GM12878 (cell line): ENCODE measurements around the gene HTR6. TPM values are rescaled to one million over a fixed set of nuclear protein-coding genes. Genes with fewer than 3 reads are reported as not detected.
"Not testable (repeated sequence)": the region's sequence is repeated elsewhere in the genome, so short reads cannot be mapped to it uniquely, and the experiment has no call there.

Experiments used
- ATAC-seq: fragments of 200-7000 bp; cut with Tn5 transposase; 3 replicates; pipeline ENCODE4 v1.9.1; 2020; ENCODE audit warnings: mild to moderate bottlenecking, moderate library complexity
- BruUV-seq: library from RNA; stranded (reverse); fragments of 400-500 nt; replicated peaks from 2 replicates; lab custom pipeline; 2021; lab: Mats Ljungman, UMichigan
- CTCF ChIA-PET: fragments of 300-600 bp; sonication (Branson Sonifier 250); formaldehyde crosslinking; extraction: SDS; loops from one replicate; lab custom pipeline; 2021; ENCODE audit warnings: inconsistent platforms; lab: Yijun Ruan, JAX
- POLR2A ChIA-PET: fragments of 350-600 bp; formaldehyde crosslinking; extraction: SDS; loops from one replicate; lab custom pipeline; 2021; ENCODE audit warnings: inconsistent platforms; lab: Charles Lee
- RAD21 ChIA-PET: fragments of 300-600 bp; sonication (Branson Sonifier 250); formaldehyde crosslinking; loops from one replicate; lab custom pipeline; 2023; ENCODE audit warnings: antibody characterized with exemption; ENCODE audit not compliant: unreplicated experiment; lab: Charles Lee
- SMC1A ChIA-PET: fragments of 300-600 bp; sonication (Branson Sonifier 250); formaldehyde crosslinking; loops from one replicate; lab custom pipeline; 2023; ENCODE audit not compliant: unreplicated experiment, uncharacterized antibody; lab: Charles Lee
- DNase-seq: peaks from one replicate; pipeline ENCODE4 v3.0.0-alpha.2; 2011; ENCODE audit warnings: low read depth, low spot score
- FAIRE-seq: peaks from 3 replicates; lab custom pipeline; 2011; peaks lifted over from hg19 to GRCh38; lab: Jason Lieb, UNC
- H2AFZ ChIP-seq: 2 replicates; pipeline ENCODE4 v1.6.0; 2011; ENCODE audit warnings: low read depth, low read length, control low read depth; ENCODE audit not compliant: control insufficient read depth
- H3K27ac ChIP-seq: 2 replicates; pipeline ENCODE4 v1.5.1; 2011; ENCODE audit warnings: control low read depth; ENCODE audit not compliant: control insufficient read depth, insufficient read depth
- H3K27me3 ChIP-seq, 2 experiments: replicated peaks in 1 of 2; 2 replicates each; pipeline versions ENCODE4 v1.6.0 to v1.6.1; 2011; ENCODE audit warnings: low read length in 1 of 2; ENCODE audit not compliant: control insufficient read depth in 2 of 2, insufficient read depth in 2 of 2
- H3K36me3 ChIP-seq, 2 experiments: 2 replicates each; pipeline ENCODE4 v1.5.1; 2011; ENCODE audit warnings: low read length in 1 of 2; ENCODE audit not compliant: control insufficient read depth in 2 of 2, insufficient read depth in 2 of 2
- H3K4me1 ChIP-seq: 2 replicates; pipeline ENCODE4 v1.6.1; 2011; ENCODE audit warnings: mild to moderate bottlenecking, low read length, moderate library complexity, mixed read lengths; ENCODE audit not compliant: control insufficient read depth, insufficient read depth
- H3K4me2 ChIP-seq: 2 replicates; pipeline ENCODE4 v1.6.0; 2011; ENCODE audit warnings: control low read depth; ENCODE audit not compliant: control insufficient read depth, insufficient read depth
- H3K4me3 ChIP-seq: fragments of 200-600 bp; sonication (generic); 2 replicates; pipeline ENCODE4 v1.5.1; 2016
- H3K79me2 ChIP-seq: 2 replicates; pipeline ENCODE4 v1.6.0; 2011; ENCODE audit warnings: low read length; ENCODE audit not compliant: control insufficient read depth, insufficient read depth
- H3K9ac ChIP-seq: 2 replicates; pipeline ENCODE4 v1.8.0; 2011; ENCODE audit warnings: low read length, control low read depth, mixed read lengths; ENCODE audit not compliant: control insufficient read depth, insufficient read depth
- H3K9me3 ChIP-seq: replicated peaks from 3 replicates; pipeline ENCODE4 v1.5.1; 2011; ENCODE audit warnings: mild to moderate bottlenecking, low read length; ENCODE audit not compliant: control insufficient read depth, insufficient read depth
- H4K20me1 ChIP-seq: 2 replicates; pipeline ENCODE4 v1.6.0; 2011; ENCODE audit not compliant: control insufficient read depth, insufficient read depth
- ATF7 ChIP-seq: fragments of 450-650 bp; IDR thresholded peaks from 2 replicates; pipeline ENCODE4 v1.6.1; 2016; ENCODE audit warnings: low read depth, mild to moderate bottlenecking
- CHD1 ChIP-seq: IDR thresholded peaks from 2 replicates; pipeline ENCODE4 v1.6.1; 2012; ENCODE audit warnings: low read depth, low read length, improper control_type of control experiment
- EED ChIP-seq: sonication (generic); IDR thresholded peaks from 2 replicates; pipeline ENCODE4 v1.6.1; 2016; ENCODE audit warnings: antibody characterized with exemption, low read depth
- EGR1 ChIP-seq, 2 experiments: IDR thresholded peaks; 1 replicate in 1 of 2; 2 replicates in 1 of 2; pipeline ENCODE4 v1.6.1; 2011 to 2012; ENCODE audit warnings: low read depth in 2 of 2, low read length in 2 of 2, borderline replicate concordance in 1 of 2, mild to moderate bottlenecking in 1 of 2, moderate library complexity in 1 of 2
- LARP7 ChIP-seq: fragments of 450-650 bp; IDR thresholded peaks from 2 replicates; pipeline ENCODE4 v1.6.1; 2017; ENCODE audit warnings: mild to moderate bottlenecking
- MEF2B ChIP-seq: fragments of 450-650 bp; IDR thresholded peaks from 2 replicates; pipeline ENCODE4 v1.6.1; 2018; ENCODE audit warnings: mild to moderate bottlenecking, moderate library complexity; ENCODE audit not compliant: partially characterized antibody, poor library complexity, severe bottlenecking
- NFXL1 ChIP-seq: fragments of 450-650 bp; IDR thresholded peaks from 2 replicates; pipeline ENCODE4 v1.6.1; 2017; ENCODE audit warnings: antibody characterized with exemption, mild to moderate bottlenecking, borderline replicate concordance
- NR2C2 ChIP-seq: IDR thresholded peaks from 2 replicates; pipeline ENCODE4 v1.6.1; 2011; ENCODE audit warnings: borderline replicate concordance, low read depth; ENCODE audit not compliant: control insufficient read depth, insufficient read length
- NRF1 ChIP-seq: conservative IDR thresholded peaks from 2 replicates; pipeline ENCODE4 v1.6.1; 2011; ENCODE audit warnings: mild to moderate bottlenecking, low read depth, low read length, improper control_type of control experiment
- PML ChIP-seq: IDR thresholded peaks from 2 replicates; pipeline ENCODE4 v1.6.1; 2012; ENCODE audit warnings: low read length, inconsistent platforms
- POLR2AphosphoS2 ChIP-seq: IDR thresholded peaks from 2 replicates; pipeline ENCODE4 v1.6.1; 2011; ENCODE audit warnings: low read depth, mild to moderate bottlenecking, low read length, improper control_type of control experiment, moderate library complexity
- SIN3A ChIP-seq: IDR thresholded peaks from 2 replicates; pipeline ENCODE4 v1.6.1; 2012; ENCODE audit warnings: low read depth, low read length, improper control_type of control experiment
- SMAD1 ChIP-seq: fragments of 450-650 bp; IDR thresholded peaks from 2 replicates; pipeline ENCODE4 v1.6.1; 2018; ENCODE audit warnings: mild to moderate bottlenecking, low read depth; ENCODE audit not compliant: partially characterized antibody
- SMC3 ChIP-seq: IDR thresholded peaks from 2 replicates; pipeline ENCODE4 v1.6.1; 2011; ENCODE audit warnings: low read length, improper control_type of control experiment, borderline replicate concordance
- SREBF1 ChIP-seq: IDR thresholded peaks from 2 replicates; pipeline ENCODE4 v1.6.1; 2012; ENCODE audit warnings: mild to moderate bottlenecking, low read length
- STAT3 ChIP-seq: IDR thresholded peaks from 2 replicates; pipeline ENCODE4 v1.6.1; 2011; ENCODE audit warnings: low read depth, low read length, improper control_type of control experiment
- ZNF622 ChIP-seq: fragments of 450-650 bp; IDR thresholded peaks from 2 replicates; pipeline ENCODE4 v1.6.1; 2017; ENCODE audit warnings: mild to moderate bottlenecking, inconsistent platforms
- WGBS: methylation state at CpG from one replicate; pipeline ENCODE4 v1.1.6; 2016; ENCODE audit warnings: low lambda C conversion rate; ENCODE audit not compliant: insufficient replicate concordance, insufficient coverage; ENCODE audit errors: missing lambda C conversion rate; 5-methylcytosine and 5-hydroxymethylcytosine counted together
- in situ Hi-C: fragments of 300-500 bp; cut with MboI; formaldehyde crosslinking; loops from 9 replicates; pipeline ENCODE4 v1.14.3; 2018; ENCODE audit warnings: mixed read lengths
- intact Hi-C: fragments of 100-400 bp; cut with micrococcal nuclease; formaldehyde crosslinking; loops from one replicate; pipeline ENCODE4 v1.14.2; 2022; ENCODE audit not compliant: unreplicated experiment
- polyA plus RNA-seq, 11 experiments: library from polyadenylated mRNA; depleted of rRNA in 4 of 11; unstranded in 6 of 11; stranded (reverse) in 5 of 11; fragments of >200 nt; fragmentation: Nextera tagmentation in 4 of 11; fragmentation: Illumina TruSeq in 1 of 11; extraction: Ambion mirVana in 4 of 11; extraction: Trizol in 1 of 11; gene quantifications; 1 replicate in 1 of 11; 2 replicates in 10 of 11; pipeline versions ENCODE4 v1.2.1 to v1.2.3, GENCODE V29; 2011 to 2016; ENCODE audit warnings: inconsistent platforms in 2 of 11, missing spikeins in 2 of 11, low read depth in 1 of 11
- total RNA-seq, 4 experiments: library from RNA; depleted of rRNA in 3 of 4; stranded (reverse); fragments of >200 nt in 3 of 4; fragmentation: Illumina TruSeq in 1 of 4; extraction: Trizol in 1 of 4; gene quantifications; 2 replicates each; pipeline versions ENCODE4 v1.2.1 to v1.2.3, GENCODE V29; 2013 to 2021
- TF ChIP-seq, protein P1 (sequence below): fragments of 450-650 bp; IDR thresholded peaks from 2 replicates; pipeline ENCODE4 v1.6.1; 2017; ENCODE audit warnings: borderline replicate concordance
- TF ChIP-seq, protein P2 (sequence below): fragments of 450-650 bp; IDR thresholded peaks from 2 replicates; pipeline ENCODE4 v1.6.1; 2016; ENCODE audit warnings: mild to moderate bottlenecking
- TF ChIP-seq, protein P3 (sequence below): IDR thresholded peaks from 2 replicates; pipeline ENCODE4 v1.6.1; 2012; ENCODE audit warnings: low read depth, low read length, improper control_type of control experiment

Gene HTR6
- total and polyA plus RNA-seq, 10 of the 15 experiments (the other 5 are each of a cell fraction or from before 2014, with no cell fraction given): 0.03 to 5.3 (median 1.7) TPM; not detected in 2

DNA sequence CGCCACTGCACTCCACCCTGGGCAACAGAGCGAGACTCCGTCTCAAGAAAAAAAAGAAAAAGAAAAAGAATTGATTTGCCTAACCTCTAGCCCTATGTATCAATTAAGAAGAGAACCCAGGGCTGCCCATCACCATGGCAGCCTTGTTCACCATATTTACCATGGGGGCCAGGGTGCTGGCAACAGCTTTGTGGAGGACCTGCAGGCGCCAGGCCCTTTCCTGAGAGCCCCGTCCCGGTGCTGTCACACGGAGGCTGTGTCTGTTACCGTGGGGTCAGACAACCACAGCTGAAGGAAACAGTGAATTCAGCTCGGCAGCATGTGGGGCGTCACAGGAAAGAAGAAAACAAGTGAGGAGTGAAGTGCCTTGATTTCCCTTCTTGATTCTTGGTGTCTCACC is 27.1 kb upstream of the HTR6 start:
- Histone ChIP-seq H3K79me2 (no peaks in the 10 kb centered on the region), H3K27ac (no peak overlapping the region), H3K9me3 (no peaks in the 10 kb centered on the region), H3K36me3 (no peaks in the 10 kb centered on the region), H3K4me1 (no peaks in the 10 kb centered on the region), H3K9ac (no peak overlapping the region), H3K4me3 (no peak overlapping the region), H3K4me2 (no peak overlapping the region), H2AFZ (no peak overlapping the region), H3K27me3 (no peaks in the 10 kb centered on the region; a peak in 1 of 4 replicates), H4K20me1 (no peaks in the 10 kb centered on the region)
- DNase-seq (no peak), ATAC-seq (no peak), FAIRE-seq (no peak)
- ChIA-PET RAD21 (no interaction called here), SMC1A (interaction anchor here (0.9 kb wide), 1 partner anchor 237 kb away, joined by 3 read pairs; no protein-coding TSS in a partner anchor), CTCF (no interaction called here), POLR2A (no interaction called here)
- no peak for TF ChIP-seq NRF1
- TF ChIP-seq NR2C2: no peak
- TF ChIP-seq PML: no peak
- no peak for TF ChIP-seq ATF7
- TF ChIP-seq, protein P1, sequence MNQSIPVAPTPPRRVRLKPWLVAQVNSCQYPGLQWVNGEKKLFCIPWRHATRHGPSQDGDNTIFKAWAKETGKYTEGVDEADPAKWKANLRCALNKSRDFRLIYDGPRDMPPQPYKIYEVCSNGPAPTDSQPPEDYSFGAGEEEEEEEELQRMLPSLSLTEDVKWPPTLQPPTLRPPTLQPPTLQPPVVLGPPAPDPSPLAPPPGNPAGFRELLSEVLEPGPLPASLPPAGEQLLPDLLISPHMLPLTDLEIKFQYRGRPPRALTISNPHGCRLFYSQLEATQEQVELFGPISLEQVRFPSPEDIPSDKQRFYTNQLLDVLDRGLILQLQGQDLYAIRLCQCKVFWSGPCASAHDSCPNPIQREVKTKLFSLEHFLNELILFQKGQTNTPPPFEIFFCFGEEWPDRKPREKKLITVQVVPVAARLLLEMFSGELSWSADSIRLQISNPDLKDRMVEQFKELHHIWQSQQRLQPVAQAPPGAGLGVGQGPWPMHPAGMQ: no peak
- no peak for TF ChIP-seq SREBF1
- no peak for TF ChIP-seq CHD1
- TF ChIP-seq, protein P2, sequence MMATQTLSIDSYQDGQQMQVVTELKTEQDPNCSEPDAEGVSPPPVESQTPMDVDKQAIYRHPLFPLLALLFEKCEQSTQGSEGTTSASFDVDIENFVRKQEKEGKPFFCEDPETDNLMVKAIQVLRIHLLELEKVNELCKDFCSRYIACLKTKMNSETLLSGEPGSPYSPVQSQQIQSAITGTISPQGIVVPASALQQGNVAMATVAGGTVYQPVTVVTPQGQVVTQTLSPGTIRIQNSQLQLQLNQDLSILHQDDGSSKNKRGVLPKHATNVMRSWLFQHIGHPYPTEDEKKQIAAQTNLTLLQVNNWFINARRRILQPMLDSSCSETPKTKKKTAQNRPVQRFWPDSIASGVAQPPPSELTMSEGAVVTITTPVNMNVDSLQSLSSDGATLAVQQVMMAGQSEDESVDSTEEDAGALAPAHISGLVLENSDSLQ: no peak
- no peak for TF ChIP-seq ZNF622
- no peak for TF ChIP-seq STAT3
- TF ChIP-seq NFXL1: no peak
- no peak for TF ChIP-seq SIN3A
- no peak for TF ChIP-seq EGR1 (IDR thresholded peaks at IDR 0.05; ENCODE audit: borderline replicate concordance in 1 of 2, low read depth in 2 of 2, low read length in 2 of 2)
- TF ChIP-seq MEF2B: no peak
- TF ChIP-seq LARP7: no peak
- TF ChIP-seq EED: no peak
- TF ChIP-seq SMAD1: no peak
- no peak for TF ChIP-seq POLR2AphosphoS2
- TF ChIP-seq, protein P3, sequence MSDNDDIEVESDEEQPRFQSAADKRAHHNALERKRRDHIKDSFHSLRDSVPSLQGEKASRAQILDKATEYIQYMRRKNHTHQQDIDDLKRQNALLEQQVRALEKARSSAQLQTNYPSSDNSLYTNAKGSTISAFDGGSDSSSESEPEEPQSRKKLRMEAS: no peak
- TF ChIP-seq SMC3: no peak
- in situ Hi-C loops (no loop called here), intact Hi-C loops (no loop called here)
- 71% methylated on average over 8 of the region's 10 CpGs for WGBS
- no TSS peak for BruUV-seq

DNA sequence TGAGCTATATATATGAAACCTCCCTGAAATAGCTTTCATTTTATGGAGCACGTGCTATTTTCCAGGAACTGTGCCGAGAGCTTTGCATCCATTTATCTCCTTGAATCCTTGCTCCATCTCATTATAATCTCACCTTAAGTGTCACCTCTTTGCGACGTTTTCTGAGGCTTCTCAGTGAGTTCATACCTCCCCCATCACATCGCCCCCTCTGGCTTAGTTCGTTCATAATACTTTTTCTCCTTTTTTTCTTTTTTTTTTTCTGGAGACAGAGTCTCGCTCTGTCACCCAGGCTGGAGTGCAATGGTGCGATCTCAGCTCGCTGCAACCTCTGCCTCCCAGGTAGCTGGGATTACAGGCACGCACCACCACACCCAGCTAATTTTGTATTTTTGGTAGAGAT is 25.4 kb upstream of the HTR6 start:
- WGBS: 50% methylated on average over 10 of the region's 10 CpGs
- H3K4me3 ChIP-seq, ATAC-seq, in situ Hi-C loops, POLR2A ChIA-PET, H3K4me1 ChIP-seq, H3K27ac ChIP-seq, H3K4me2 ChIP-seq, H3K9ac ChIP-seq, FAIRE-seq, H2AFZ ChIP-seq, H3K79me2 ChIP-seq, DNase-seq, H3K9me3 ChIP-seq, H3K27me3 ChIP-seq, RAD21 ChIA-PET, H3K36me3 ChIP-seq, BruUV-seq, intact Hi-C loops, H4K20me1 ChIP-seq: not testable (repeated sequence)
- ChIA-PET CTCF (interaction anchor here (0.6 to 1.2 kb wide), 3 partner anchors 13 to 107 kb away, joined by 3 read pairs; no protein-coding TSS in a partner anchor), SMC1A (interaction anchor here (0.7 kb wide), 1 partner anchor 264 kb away, joined by 3 read pairs; no protein-coding TSS in a partner anchor)
